GM12878 (cell line): ENCODE data around the gene CAPN14. TPM values are rescaled to one million over a fixed set of nuclear protein-coding genes. Genes with fewer than 3 reads are reported as not detected.

Experiments used
- ATAC-seq: fragments of 200-7000 bp; cut with Tn5 transposase; 3 replicates; pipeline ENCODE4 v1.9.1; 2020; ENCODE audit warnings: mild to moderate bottlenecking, moderate library complexity
- BruUV-seq: library from RNA; stranded (reverse); fragments of 400-500 nt; replicated peaks from 2 replicates; lab custom pipeline; 2021; lab: Mats Ljungman, UMichigan
- CTCF ChIA-PET: fragments of 300-600 bp; sonication (Branson Sonifier 250); formaldehyde crosslinking; extraction: SDS; loops from one replicate; lab custom pipeline; 2021; ENCODE audit warnings: inconsistent platforms; lab: Yijun Ruan, JAX
- POLR2A ChIA-PET: fragments of 350-600 bp; formaldehyde crosslinking; extraction: SDS; loops from one replicate; lab custom pipeline; 2021; ENCODE audit warnings: inconsistent platforms; lab: Charles Lee
- RAD21 ChIA-PET: fragments of 300-600 bp; sonication (Branson Sonifier 250); formaldehyde crosslinking; loops from one replicate; lab custom pipeline; 2023; ENCODE audit warnings: antibody characterized with exemption; ENCODE audit not compliant: unreplicated experiment; lab: Charles Lee
- SMC1A ChIA-PET: fragments of 300-600 bp; sonication (Branson Sonifier 250); formaldehyde crosslinking; loops from one replicate; lab custom pipeline; 2023; ENCODE audit not compliant: unreplicated experiment, uncharacterized antibody; lab: Charles Lee
- DNase-seq: peaks from one replicate; pipeline ENCODE4 v3.0.0-alpha.2; 2011; ENCODE audit warnings: low read depth, low spot score
- FAIRE-seq: peaks from 3 replicates; lab custom pipeline; 2011; peaks lifted over from hg19 to GRCh38; lab: Jason Lieb, UNC
- H2AFZ ChIP-seq: 2 replicates; pipeline ENCODE4 v1.6.0; 2011; ENCODE audit warnings: low read depth, low read length, control low read depth; ENCODE audit not compliant: control insufficient read depth
- H3K27ac ChIP-seq: 2 replicates; pipeline ENCODE4 v1.5.1; 2011; ENCODE audit warnings: control low read depth; ENCODE audit not compliant: control insufficient read depth, insufficient read depth
- H3K27me3 ChIP-seq, 2 experiments: replicated peaks in 1 of 2; 2 replicates each; pipeline versions ENCODE4 v1.6.0 to v1.6.1; 2011; ENCODE audit warnings: low read length in 1 of 2; ENCODE audit not compliant: control insufficient read depth in 2 of 2, insufficient read depth in 2 of 2
- H3K36me3 ChIP-seq, 2 experiments: 2 replicates each; pipeline ENCODE4 v1.5.1; 2011; ENCODE audit warnings: low read length in 1 of 2; ENCODE audit not compliant: control insufficient read depth in 2 of 2, insufficient read depth in 2 of 2
- H3K4me1 ChIP-seq: 2 replicates; pipeline ENCODE4 v1.6.1; 2011; ENCODE audit warnings: mild to moderate bottlenecking, low read length, moderate library complexity, mixed read lengths; ENCODE audit not compliant: control insufficient read depth, insufficient read depth
- H3K4me2 ChIP-seq: 2 replicates; pipeline ENCODE4 v1.6.0; 2011; ENCODE audit warnings: control low read depth; ENCODE audit not compliant: control insufficient read depth, insufficient read depth
- H3K4me3 ChIP-seq: fragments of 200-600 bp; sonication (generic); 2 replicates; pipeline ENCODE4 v1.5.1; 2016
- H3K79me2 ChIP-seq: 2 replicates; pipeline ENCODE4 v1.6.0; 2011; ENCODE audit warnings: low read length; ENCODE audit not compliant: control insufficient read depth, insufficient read depth
- H3K9ac ChIP-seq: 2 replicates; pipeline ENCODE4 v1.8.0; 2011; ENCODE audit warnings: low read length, control low read depth, mixed read lengths; ENCODE audit not compliant: control insufficient read depth, insufficient read depth
- H3K9me3 ChIP-seq: replicated peaks from 3 replicates; pipeline ENCODE4 v1.5.1; 2011; ENCODE audit warnings: mild to moderate bottlenecking, low read length; ENCODE audit not compliant: control insufficient read depth, insufficient read depth
- H4K20me1 ChIP-seq: 2 replicates; pipeline ENCODE4 v1.6.0; 2011; ENCODE audit not compliant: control insufficient read depth, insufficient read depth
- ATF2 ChIP-seq: IDR thresholded peaks from 2 replicates; pipeline ENCODE4 v1.6.1; 2012; ENCODE audit warnings: low read length, inconsistent platforms
- BCL3 ChIP-seq: IDR thresholded peaks from 2 replicates; pipeline ENCODE4 v1.6.1; 2011; ENCODE audit warnings: borderline replicate concordance, low read depth, mild to moderate bottlenecking, moderate library complexity, low read length; ENCODE audit not compliant: insufficient read depth, poor library complexity, severe bottlenecking
- EED ChIP-seq: sonication (generic); IDR thresholded peaks from 2 replicates; pipeline ENCODE4 v1.6.1; 2016; ENCODE audit warnings: antibody characterized with exemption, low read depth
- ETV6 ChIP-seq, 2 experiments: fragments of 450-650 bp in 1 of 2; IDR thresholded peaks in 1 of 2; conservative IDR thresholded peaks in 1 of 2; 2 replicates each; pipeline ENCODE4 v1.6.1; 2014; ENCODE audit warnings: antibody characterized with exemption in 1 of 2, borderline replicate concordance in 1 of 2, low read depth in 1 of 2, mild to moderate bottlenecking in 1 of 2, moderate library complexity in 1 of 2
- FOS ChIP-seq: IDR thresholded peaks from 3 replicates; pipeline ENCODE4 v1.6.1; 2011; ENCODE audit warnings: borderline replicate concordance; ENCODE audit not compliant: insufficient read length; ENCODE audit errors: extremely low read depth
- HDGF ChIP-seq: fragments of 450-650 bp; IDR thresholded peaks from 2 replicates; pipeline ENCODE4 v1.6.1; 2016; ENCODE audit warnings: antibody characterized with exemption
- NFYA ChIP-seq: IDR thresholded peaks from 2 replicates; pipeline ENCODE4 v1.6.1; 2011; ENCODE audit warnings: low read depth, mild to moderate bottlenecking, low read length, improper control_type of control experiment, borderline replicate concordance
- PBX3 ChIP-seq: IDR thresholded peaks from 2 replicates; pipeline ENCODE4 v1.6.1; 2011; ENCODE audit warnings: mild to moderate bottlenecking, low read depth, low read length, moderate library complexity; ENCODE audit not compliant: insufficient replicate concordance
- PKNOX1 ChIP-seq: fragments of 450-650 bp; IDR thresholded peaks from 2 replicates; pipeline ENCODE4 v1.6.1; 2016; ENCODE audit warnings: mild to moderate bottlenecking
- RUNX3 ChIP-seq: IDR thresholded peaks from 2 replicates; pipeline ENCODE4 v1.6.1; 2012; ENCODE audit warnings: low read length, inconsistent platforms
- USF1 ChIP-seq: IDR thresholded peaks from 2 replicates; pipeline ENCODE4 v1.6.1; 2011; ENCODE audit warnings: borderline replicate concordance, low read depth, mild to moderate bottlenecking, moderate library complexity, mixed read lengths, low read length; ENCODE audit not compliant: insufficient read depth; ENCODE audit errors: extremely low read length
- WGBS: methylation state at CpG from one replicate; pipeline ENCODE4 v1.1.6; 2016; ENCODE audit warnings: low lambda C conversion rate; ENCODE audit not compliant: insufficient replicate concordance, insufficient coverage; ENCODE audit errors: missing lambda C conversion rate; 5-methylcytosine and 5-hydroxymethylcytosine counted together
- in situ Hi-C: fragments of 300-500 bp; cut with MboI; formaldehyde crosslinking; loops from 9 replicates; pipeline ENCODE4 v1.14.3; 2018; ENCODE audit warnings: mixed read lengths
- intact Hi-C: fragments of 100-400 bp; cut with micrococcal nuclease; formaldehyde crosslinking; loops from one replicate; pipeline ENCODE4 v1.14.2; 2022; ENCODE audit not compliant: unreplicated experiment
- polyA plus RNA-seq, 11 experiments: library from polyadenylated mRNA; depleted of rRNA in 4 of 11; unstranded in 6 of 11; stranded (reverse) in 5 of 11; fragments of >200 nt; fragmentation: Nextera tagmentation in 4 of 11; fragmentation: Illumina TruSeq in 1 of 11; extraction: Ambion mirVana in 4 of 11; extraction: Trizol in 1 of 11; gene quantifications; 1 replicate in 1 of 11; 2 replicates in 10 of 11; pipeline versions ENCODE4 v1.2.1 to v1.2.3, GENCODE V29; 2011 to 2016; ENCODE audit warnings: inconsistent platforms in 2 of 11, missing spikeins in 2 of 11, low read depth in 1 of 11
- total RNA-seq, 4 experiments: library from RNA; depleted of rRNA in 3 of 4; stranded (reverse); fragments of >200 nt in 3 of 4; fragmentation: Illumina TruSeq in 1 of 4; extraction: Trizol in 1 of 4; gene quantifications; 2 replicates each; pipeline versions ENCODE4 v1.2.1 to v1.2.3, GENCODE V29; 2013 to 2021

Gene CAPN14
- total and polyA plus RNA-seq, 10 of the 15 experiments (the other 5 are each of a cell fraction or from before 2014, with no cell fraction given) = 0.08 to 1.5 (median 1.1) TPM

- Histone ChIP-seq H3K27ac (peak overlapping the region; percentile 52), H3K79me2 (no peaks in the 10 kb centered on the region), H3K4me1 (peaks cover 55% of the 10 kb centered on the region), H3K27me3 (no peaks in the 10 kb centered on the region), H3K4me3 (no peak overlapping the region), H3K9ac (no peak overlapping the region), H2AFZ (no peak overlapping the region), H3K9me3 (no peaks in the 10 kb centered on the region), H3K4me2 (peak overlapping the region; percentile 44; the same call in 1 of the 2 replicates), H3K36me3 (no peaks in the 10 kb centered on the region), H4K20me1 (no peaks in the 10 kb centered on the region)
- in situ Hi-C loops = no loop called here
- CTCF ChIA-PET = interaction anchor here (0.7 to 2.1 kb wide), 9 partner anchors 9 to 505 kb away, joined by 3 to 14 read pairs (median 4); partner anchors contain the start of gene EHD3
- SMC1A ChIA-PET = interaction anchor here (0.9 to 2.5 kb wide), 7 partner anchors 9 to 46 kb away, joined by 3 to 12 read pairs (median 6); no protein-coding TSS in a partner anchor
- WGBS = 18% methylated on average over 5 of the region's 5 CpGs
- BruUV-seq = no TSS peak
- DNase-seq = peak; percentile 36
- FAIRE-seq = peak; percentile 61
- peak; percentile 73 for ATAC-seq
- RAD21 ChIA-PET = interaction anchor here (1.5 to 3.3 kb wide), 4 partner anchors 9 to 47 kb away, joined by 6 to 12 read pairs (median 6); no protein-coding TSS in a partner anchor
- POLR2A ChIA-PET = interaction anchor here (0.7 to 1.7 kb wide), 3 partner anchors 9 to 36 kb away, joined by 3 to 7 read pairs (median 3); no protein-coding TSS in a partner anchor
- intact Hi-C loops = loop anchor here (5.0 kb wide), 1 partner anchor 116 kb away; no protein-coding TSS in a partner anchor
- TF ChIP-seq ATF2 = no peak
- peak; percentile 31; the same call in 1 of the 2 replicates for TF ChIP-seq EED
- TF ChIP-seq RUNX3 = peak; percentile 71
- no peak for TF ChIP-seq BCL3
- peak in 1 of 2 experiments; percentile 20; a peak in 1 of 4 replicates for TF ChIP-seq ETV6 (conservative IDR thresholded peaks at IDR 0.05 in 1 of 2, IDR thresholded peaks at IDR 0.05 in 1 of 2; ENCODE audit: borderline replicate concordance in 1 of 2, low read depth in 1 of 2)
- TF ChIP-seq HDGF = no peak
- TF ChIP-seq USF1 = no peak
- peak; percentile 62 for TF ChIP-seq PBX3
- TF ChIP-seq FOS = no peak
- peak; percentile 61; the same call in 1 of the 2 replicates for TF ChIP-seq PKNOX1
- TF ChIP-seq NFYA = no peak
Measured at GRCh38 chr2:31216734-31217133, 581 bp downstream of the CAPN14 start.
